NOMO-1 treated with dmso at 0.1 percent for 144 hours (cell line): ENCODE results near the gene MDM1.

Experiments
- DNase-seq: peaks from one replicate; lab custom pipeline; 2025; ENCODE audit not compliant: unreplicated experiment; lab: John Stamatoyannopoulos, UW

Gene MDM1

GRCh38 chr12:68326716-68327115, 5.4 kb downstream of the MDM1 start:
- DNase-seq = no peak

DNA sequence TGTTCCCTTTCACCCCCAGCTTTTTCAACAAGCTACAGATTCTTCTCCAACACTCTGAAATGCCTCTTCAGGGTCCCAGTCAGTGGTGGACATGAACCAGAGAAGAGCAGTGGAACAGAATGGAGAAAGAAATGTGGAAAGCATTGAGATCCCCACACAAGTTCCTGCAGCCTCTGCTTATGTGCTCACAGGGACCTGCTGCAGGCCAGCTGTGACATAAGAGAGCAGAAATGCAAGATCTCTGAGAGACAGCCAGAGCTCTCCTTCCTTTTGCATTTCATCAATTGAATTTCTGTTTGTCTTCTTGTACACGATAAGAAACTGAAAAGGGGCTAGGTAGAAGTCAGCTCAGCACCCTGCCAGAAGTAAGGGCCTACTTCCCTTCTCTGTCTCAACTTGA, 6.2 kb downstream of the MDM1 start:
- DNase-seq = no peak

DNA sequence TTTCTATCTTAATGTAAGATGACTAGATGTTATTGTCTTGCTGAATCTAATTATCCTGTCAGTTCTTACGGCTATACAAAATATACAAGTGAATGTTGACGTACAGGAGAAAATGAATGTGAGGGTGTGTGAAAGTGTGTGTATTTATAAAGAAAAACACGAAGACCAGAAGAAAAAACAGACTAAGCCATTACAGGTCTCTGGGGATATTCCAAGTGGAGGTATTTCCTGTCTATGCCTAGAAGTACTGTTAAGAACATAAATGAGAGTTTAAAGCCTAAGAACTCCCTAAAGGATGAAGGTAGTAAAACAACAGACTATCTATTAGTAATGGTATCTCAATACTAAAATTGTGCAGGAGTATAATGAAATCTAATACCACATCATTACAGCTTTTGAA, 7.6 kb downstream of the MDM1 start:
- DNase-seq = no peak

DNA sequence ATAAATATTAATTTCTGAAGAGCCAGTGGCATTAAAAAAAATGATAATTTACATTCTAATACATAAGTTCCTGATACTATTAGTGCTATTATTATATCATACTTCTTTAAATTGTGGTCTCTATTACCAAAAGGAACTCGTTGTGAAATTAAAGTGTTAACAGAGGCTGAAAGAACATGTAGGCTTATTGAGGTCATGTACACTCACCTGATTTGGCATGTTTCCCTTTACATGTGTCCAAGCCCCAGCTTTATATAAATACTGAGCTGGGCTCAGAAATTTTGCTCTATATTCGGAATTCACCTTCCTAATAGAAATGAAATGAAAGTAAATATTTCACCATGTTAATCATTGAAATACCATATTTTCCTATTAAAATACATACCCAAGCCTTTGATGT, 11.0 kb downstream of the MDM1 start:
- no peak for DNase-seq

DNA sequence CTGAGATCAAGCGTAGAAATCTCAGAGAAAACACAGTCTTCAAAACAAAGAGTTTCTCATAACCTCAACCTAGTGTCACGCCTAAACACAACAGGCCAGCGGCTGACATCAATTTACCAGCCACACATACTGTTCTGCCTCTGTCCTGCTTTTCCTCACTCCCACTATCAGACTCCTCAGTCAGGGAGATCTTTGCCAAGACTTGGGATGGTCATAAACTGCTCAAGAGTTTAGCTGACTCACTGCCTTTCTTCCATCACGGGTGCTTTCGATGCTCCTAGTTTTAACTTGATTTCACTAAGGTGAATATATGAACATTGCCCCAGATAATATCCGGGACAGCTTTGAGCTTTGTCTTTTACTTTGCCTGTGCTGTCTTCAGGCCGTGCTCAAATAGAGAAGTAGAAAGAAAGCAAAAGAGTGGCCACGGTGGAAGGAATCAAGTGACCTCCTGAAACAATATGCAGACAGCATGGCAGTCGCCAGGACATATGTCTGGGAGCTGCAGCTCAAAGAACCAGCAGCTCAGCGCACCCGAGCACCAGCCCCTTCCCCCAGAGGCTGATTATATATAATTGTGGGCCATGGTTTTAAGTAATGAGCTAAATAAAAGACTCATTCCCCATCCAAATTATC, 12.1 kb downstream of the MDM1 start:
- no peak for DNase-seq

DNA sequence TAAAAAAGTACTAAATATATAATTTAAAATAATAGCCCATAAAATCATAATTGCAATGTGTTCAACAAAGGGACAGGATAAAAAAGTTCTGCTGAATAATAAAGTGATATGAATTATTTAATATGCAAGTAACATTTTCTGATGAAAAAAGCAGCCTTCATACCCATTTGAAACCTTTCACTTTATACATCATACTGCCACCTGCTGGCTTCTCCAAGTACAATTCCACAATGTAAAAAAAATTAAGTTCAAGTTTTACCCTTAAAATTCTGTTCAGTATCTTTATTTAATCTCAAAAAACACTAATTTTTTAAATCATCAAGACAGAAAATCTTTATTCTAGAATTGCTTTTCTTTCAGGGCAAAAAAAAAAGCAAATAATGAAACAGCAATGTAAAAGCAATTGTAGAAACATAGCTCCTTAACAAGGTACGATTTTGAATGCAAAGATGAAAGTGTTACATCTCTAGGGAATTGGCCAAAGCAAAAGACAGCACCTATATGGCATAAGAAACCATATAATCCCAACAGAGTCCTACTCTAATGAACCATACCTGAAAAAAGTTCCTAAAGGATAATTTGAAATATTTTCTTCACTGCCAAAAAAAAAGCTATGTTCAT, 15.0 kb downstream of the MDM1 start:
- no peak for DNase-seq

DNA sequence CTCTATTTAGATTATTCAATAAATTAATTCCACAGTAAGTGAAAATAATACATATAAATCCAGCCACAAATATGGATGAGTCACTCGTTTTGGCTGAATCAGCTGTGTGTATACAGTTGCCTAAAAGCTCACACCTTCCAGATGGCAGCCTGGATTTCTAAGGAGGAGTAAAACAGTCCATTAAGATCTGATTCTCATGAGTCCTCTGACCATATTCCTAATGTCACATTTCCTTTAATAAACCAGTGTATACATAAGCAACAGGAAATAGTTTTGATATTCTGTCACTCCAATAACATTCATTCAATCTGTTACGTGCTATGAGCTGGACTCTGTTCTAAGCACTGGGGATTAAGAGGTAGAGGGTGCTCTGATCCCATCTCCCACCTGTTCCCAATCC, 21.8 kb downstream of the MDM1 start:
- no peak for DNase-seq

DNA sequence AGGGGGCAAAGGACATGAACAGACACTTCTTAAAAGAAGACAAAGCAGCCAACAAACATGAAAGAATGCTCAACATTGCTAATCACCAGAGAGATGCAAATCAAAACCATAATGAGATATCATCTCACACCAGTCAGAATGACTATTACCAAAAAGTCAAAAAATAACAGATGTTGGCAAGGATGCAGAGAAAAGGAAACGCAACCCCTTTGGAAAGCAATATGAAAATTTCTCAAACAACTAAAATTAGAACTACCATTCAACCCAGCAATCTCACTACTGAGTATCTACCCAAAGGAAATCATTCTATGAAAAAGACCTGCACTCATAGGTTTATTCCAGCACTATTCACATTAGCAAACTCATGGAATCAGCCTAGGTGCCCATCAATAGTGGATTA, 25.6 kb downstream of the MDM1 start:
- DNase-seq = no peak

- DNase-seq = no peak
Observed at GRCh38 chr12:68305278-68305677, 26.9 kb downstream of the MDM1 start.

DNA sequence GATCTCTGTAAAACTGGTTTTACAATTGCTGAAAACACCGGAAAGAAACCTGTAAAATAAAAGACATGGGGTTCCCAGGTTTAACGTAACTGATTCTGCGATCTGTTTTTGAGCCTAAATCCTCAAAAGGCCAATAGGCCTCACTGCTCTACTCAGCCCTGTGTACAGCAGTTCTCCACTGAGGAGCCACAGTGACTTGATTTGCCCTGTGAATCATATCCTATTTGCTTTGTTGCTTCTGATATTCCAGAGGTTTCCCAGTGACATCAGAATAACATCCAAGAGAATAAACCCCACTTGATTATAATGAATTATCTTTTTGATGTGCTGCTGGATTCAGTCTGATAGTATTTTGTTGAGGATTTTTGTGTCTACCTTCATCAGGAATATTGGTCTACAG, 27.5 kb downstream of the MDM1 start:
- DNase-seq = no peak

DNA sequence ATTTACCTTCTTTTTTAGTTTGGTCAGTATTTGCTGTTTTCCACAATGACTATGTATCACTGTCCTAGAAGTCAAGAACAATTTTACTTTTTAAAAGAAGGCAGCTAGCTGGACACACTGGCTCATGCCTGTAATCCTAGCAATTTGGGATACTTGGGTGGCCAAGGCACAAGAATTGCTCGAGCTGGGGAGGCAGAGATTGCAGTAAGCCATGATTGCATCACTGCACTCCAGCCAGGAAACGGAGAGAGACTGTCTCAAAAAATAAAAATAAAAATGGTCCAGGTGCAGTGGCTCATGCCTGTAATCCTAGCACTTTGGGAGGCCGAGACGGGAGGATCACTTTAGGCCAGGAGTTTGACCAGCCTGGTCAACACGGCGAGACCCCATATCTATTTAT, 28.3 kb downstream of the MDM1 start:
- no peak for DNase-seq

- no peak for DNase-seq
Observed at GRCh38 chr12:68297929-68298328, 34.2 kb downstream of the MDM1 start.

DNA sequence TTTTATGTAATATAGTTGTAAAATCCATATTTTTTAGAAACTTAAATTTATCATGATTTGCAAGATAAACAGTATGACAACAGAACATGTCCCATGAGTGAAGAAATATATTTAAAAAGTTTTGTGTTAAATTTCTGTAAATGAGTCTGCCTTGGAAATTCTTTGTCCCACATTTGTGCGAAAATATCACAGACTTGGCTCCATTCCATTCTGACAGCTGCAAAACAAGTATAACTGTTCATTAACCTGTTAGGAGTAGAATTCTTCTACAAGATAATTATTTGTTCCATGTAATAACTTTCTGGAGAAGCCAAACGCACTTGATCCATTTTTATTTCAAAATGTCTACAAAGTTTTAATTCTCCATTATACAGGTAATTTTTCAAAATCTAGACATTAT, 37.9 kb downstream of the MDM1 start:
- DNase-seq = no peak

DNA sequence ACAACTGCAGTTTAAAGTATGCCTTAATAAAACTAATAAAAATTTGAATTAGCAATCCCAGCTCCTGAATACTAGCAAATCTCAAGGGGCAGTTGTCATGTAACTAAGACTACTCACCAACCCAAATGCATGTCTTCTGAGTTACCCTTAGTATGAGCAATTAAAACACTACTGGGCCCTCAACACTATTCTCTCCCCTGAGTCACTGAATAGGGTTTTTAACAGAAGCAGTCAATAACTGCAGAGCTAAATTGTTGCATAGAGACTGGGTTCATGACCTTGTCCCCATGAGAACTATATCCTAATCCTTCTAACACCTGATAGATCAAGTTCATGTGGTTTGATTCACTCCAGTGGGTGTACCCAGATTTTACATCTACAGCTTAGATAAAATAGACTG, 38.8 kb downstream of the MDM1 start:
- DNase-seq = no peak

- DNase-seq = no peak
Observed at GRCh38 chr12:68292151-68292943, 39.8 kb downstream of the MDM1 start.

DNA sequence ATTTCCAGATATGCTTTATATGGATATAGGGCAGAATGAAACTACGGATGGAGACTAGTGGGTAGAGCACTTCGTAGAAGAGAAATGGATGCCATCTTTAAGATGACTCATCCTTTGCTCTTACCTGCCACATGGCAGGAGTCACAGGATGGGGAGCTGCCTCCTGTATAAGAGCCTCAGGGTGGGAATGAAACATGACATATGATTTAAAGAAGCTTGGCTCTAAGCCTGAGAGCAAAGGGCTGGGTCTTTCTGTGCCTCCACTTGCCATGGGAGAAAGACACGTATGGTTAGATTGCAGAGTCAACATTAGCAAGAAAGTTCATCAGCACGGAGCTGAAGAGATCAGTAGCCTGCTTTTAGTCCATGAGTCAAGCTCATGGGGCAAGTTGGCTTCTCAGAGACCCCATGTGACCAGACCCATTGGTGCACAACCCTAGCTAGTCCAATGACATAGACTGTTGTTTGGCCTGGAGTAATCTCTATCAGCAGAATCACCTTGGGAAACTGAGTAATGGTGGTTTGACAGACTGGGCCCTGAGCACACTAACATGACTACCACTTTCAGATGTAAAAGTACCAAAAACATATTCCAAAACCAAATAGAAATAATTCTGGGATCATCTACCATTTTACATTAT, 40.6 kb downstream of the MDM1 start:
- no peak for DNase-seq

DNA sequence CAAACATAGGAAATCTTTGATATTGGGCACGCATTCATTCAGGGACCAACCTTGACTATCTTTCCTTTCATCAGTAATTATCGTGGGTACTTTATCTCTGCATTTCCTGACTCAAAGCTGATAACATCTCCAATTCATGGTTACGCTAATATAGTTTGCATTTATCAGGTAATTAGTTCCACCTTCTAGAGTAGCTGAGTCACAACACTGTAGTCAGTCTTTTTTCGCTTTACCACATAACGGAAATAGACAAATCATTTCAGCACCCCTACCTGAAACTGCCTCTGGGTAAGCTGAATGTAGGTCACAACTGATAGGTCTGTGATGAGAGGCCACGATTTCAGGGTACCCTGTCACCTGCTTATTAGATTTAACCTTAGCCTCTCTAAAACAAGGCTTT, 42.0 kb downstream of the MDM1 start:
- no peak for DNase-seq

- DNase-seq = no peak
Observed at GRCh38 chr12:68287106-68287505, 45.1 kb downstream of the MDM1 start.

DNA sequence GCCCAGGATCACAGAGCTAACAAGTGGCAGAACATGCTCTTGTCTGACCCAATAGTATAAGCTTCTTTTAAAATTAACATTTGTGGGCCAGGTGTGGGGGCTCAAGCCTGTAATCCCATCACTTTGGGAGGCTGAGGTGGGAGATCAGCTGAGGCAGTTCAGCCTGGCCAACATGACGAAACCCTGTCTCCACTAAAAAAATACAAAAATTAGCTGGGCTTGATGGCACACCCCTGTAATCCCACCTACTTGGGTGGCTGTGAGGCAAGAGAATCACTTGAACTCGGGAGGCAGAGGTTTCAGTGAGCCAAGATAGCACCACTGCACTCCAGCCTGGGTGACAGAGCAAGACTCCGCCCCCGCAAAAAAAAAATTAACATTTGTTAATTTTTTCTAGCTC, 45.8 kb downstream of the MDM1 start:
- DNase-seq = no peak

- no peak for DNase-seq
Observed at GRCh38 chr12:68285541-68285940, 46.6 kb downstream of the MDM1 start.

GRCh38 chr12:68281322-68282077, 50.7 kb downstream of the MDM1 start:
- no peak for DNase-seq
